ENCODE measurements around the gene ERCC4.
"Not testable (repeated sequence)": the region's sequence is repeated elsewhere in the genome, so short reads cannot be mapped to it uniquely, and the experiment has no call there.

The ERCC4 gene

DNA sequence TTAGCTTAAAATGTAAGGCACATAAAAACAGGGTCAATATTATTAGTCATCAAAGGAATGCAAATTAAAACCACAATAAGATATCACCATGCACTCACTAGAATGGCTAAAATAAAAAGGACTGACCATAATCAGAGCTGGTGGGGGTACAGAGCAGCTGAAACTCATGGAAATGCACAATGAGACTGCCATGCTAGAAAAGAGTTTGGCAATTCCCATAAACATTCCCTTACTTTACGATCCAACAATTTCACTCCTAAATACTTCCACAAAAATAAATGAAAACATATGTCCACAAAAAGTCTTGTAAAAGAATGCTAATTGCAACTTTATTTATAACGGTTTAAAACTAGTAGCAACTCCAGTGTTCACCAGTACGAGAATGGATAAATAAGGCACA lies 36.1 kb upstream of the ERCC4 start:
- WGBS (ENCODE audit: extremely low coverage, insufficient coverage, insufficient read length): no CpG with 5 or more reads among the region's 3 CpGs
- Histone ChIP-seq H2BK120ac (ENCODE audit: insufficient read depth, low read length, poor library complexity) (no peak overlapping the region), H4K12ac (ENCODE audit: low read depth, low read length) (no peak overlapping the region), H3K14ac (ENCODE audit: low read length) (no peak overlapping the region), H3K18ac (ENCODE audit: low read length) (no peak overlapping the region), H2AK5ac (ENCODE audit: low read length) (no peak overlapping the region), H3K23ac (ENCODE audit: low read length) (no peak overlapping the region), H2BK5ac (ENCODE audit: low read depth, low read length, poor library complexity) (no peak overlapping the region), H3K4ac (ENCODE audit: low read depth, low read length) (no peak overlapping the region), H3K27me3 (ENCODE audit: insufficient read depth, low read length) (no peaks in the 10 kb centered on the region), H2AFZ (ENCODE audit: insufficient read depth, low read length, poor library complexity) (no peak overlapping the region), H4K8ac (ENCODE audit: low read depth, low read length) (no peak overlapping the region), H3K27ac (ENCODE audit: low read depth, low read length) (no peak overlapping the region), H4K91ac (ENCODE audit: low read depth, low read length) (no peak overlapping the region), H3K9ac (ENCODE audit: low read length) (no peak overlapping the region), H3K4me2 (ENCODE audit: low read length) (no peak overlapping the region), H3K4me3 (ENCODE audit: low read depth, low read length) (no peak overlapping the region), H3K79me2 (ENCODE audit: control insufficient read depth, insufficient read depth, low read length, poor library complexity) (no peaks in the 10 kb centered on the region), H3K36me3 (ENCODE audit: control insufficient read depth in 1 of 2, insufficient read depth in 2 of 2, low read length in 2 of 2) (no peaks in the 10 kb centered on the region), H3K79me1 (ENCODE audit: low read length) (no peaks in the 10 kb centered on the region), H3K4me1 (ENCODE audit: control insufficient read depth in 1 of 2, insufficient read depth in 2 of 2, low read length in 2 of 2) (no peaks in the 10 kb centered on the region), H2BK12ac (ENCODE audit: low read length) (no peak overlapping the region), H3K9me3 (ENCODE audit: insufficient read depth, low read depth, low read length) (no peaks in the 10 kb centered on the region)
- no peak for DNase-seq

DNA sequence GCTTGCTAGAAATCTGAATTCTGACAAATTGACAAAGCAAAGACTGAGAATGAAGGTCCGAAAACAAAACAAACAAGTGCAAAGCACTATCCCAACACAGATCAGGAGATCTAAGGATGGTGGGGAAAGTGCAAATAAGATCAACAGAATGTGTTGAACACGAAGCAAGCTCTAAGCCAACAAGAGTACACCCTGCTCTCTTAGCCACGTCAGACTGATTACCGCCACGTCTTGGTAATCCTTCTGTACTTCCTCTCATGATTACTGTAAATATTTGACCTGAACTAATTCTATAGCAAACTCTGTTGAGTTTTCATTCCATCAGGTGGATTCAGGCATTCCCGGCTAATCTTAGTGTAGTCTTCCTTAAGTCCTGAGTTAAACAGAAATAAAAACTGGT lies 34.3 kb upstream of the ERCC4 start:
- H2BK12ac ChIP-seq (ENCODE audit: low read length): no peak overlapping the region
- H2BK120ac ChIP-seq (ENCODE audit: insufficient read depth, low read length, poor library complexity): no peak overlapping the region
- H3K4me3 ChIP-seq (ENCODE audit: low read depth, low read length): no peak overlapping the region
- H3K9ac ChIP-seq (ENCODE audit: low read length): no peak overlapping the region
- H3K4ac ChIP-seq (ENCODE audit: low read depth, low read length): no peak overlapping the region
- H2BK5ac ChIP-seq (ENCODE audit: low read depth, low read length, poor library complexity): no peak overlapping the region
- H2AFZ ChIP-seq (ENCODE audit: insufficient read depth, low read length, poor library complexity): no peak overlapping the region
- H4K12ac ChIP-seq (ENCODE audit: low read depth, low read length): no peak overlapping the region
- DNase-seq: no peak
- H2AK5ac ChIP-seq (ENCODE audit: low read length): no peak overlapping the region
- H3K27ac ChIP-seq (ENCODE audit: low read depth, low read length): no peak overlapping the region
- no peak overlapping the region for H4K91ac ChIP-seq (ENCODE audit: low read depth, low read length)
- H3K23ac ChIP-seq (ENCODE audit: low read length): no peak overlapping the region
- no peaks in the 10 kb centered on the region for H3K79me1 ChIP-seq (ENCODE audit: low read length)
- no peak overlapping the region for H4K8ac ChIP-seq (ENCODE audit: low read depth, low read length)
- H3K14ac ChIP-seq (ENCODE audit: low read length): no peak overlapping the region
- H3K36me3 ChIP-seq (ENCODE audit: control insufficient read depth in 1 of 2, insufficient read depth in 2 of 2, low read length in 2 of 2): no peaks in the 10 kb centered on the region
- no peaks in the 10 kb centered on the region for H3K4me1 ChIP-seq (ENCODE audit: control insufficient read depth in 1 of 2, insufficient read depth in 2 of 2, low read length in 2 of 2)
- H3K9me3 ChIP-seq (ENCODE audit: insufficient read depth, low read depth, low read length): no peaks in the 10 kb centered on the region
- no CpG with 5 or more reads among the region's 6 CpGs for WGBS (ENCODE audit: extremely low coverage, insufficient coverage, insufficient read length)
- no peak overlapping the region for H3K18ac ChIP-seq (ENCODE audit: low read length)
- H3K27me3 ChIP-seq (ENCODE audit: insufficient read depth, low read length): no peaks in the 10 kb centered on the region
- H3K4me2 ChIP-seq (ENCODE audit: low read length): no peak overlapping the region
- no peaks in the 10 kb centered on the region for H3K79me2 ChIP-seq (ENCODE audit: control insufficient read depth, insufficient read depth, low read length, poor library complexity)

DNA sequence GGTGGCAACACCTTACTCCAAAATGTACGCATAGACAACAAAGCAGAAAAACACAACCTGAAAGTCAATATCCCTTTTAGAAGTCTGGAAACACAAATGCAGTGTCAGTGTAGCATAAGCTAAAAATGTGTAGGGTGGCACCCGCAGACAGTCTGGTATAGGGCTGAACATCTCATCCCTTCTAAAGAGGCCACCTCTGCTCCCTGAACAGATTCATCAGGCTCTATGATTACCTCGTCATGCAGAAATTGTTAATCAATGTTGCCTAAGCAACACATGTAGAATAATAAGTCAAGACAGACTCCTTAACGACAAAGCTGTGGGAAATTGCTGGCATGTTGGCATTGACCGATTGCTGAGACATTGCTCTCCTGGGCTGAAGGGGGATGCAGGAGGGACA lies 33.3 kb upstream of the ERCC4 start:
- no peak overlapping the region for H2BK5ac ChIP-seq (ENCODE audit: low read depth, low read length, poor library complexity)
- DNase-seq: no peak
- no peak overlapping the region for H4K12ac ChIP-seq (ENCODE audit: low read depth, low read length)
- H3K4me1 ChIP-seq (ENCODE audit: control insufficient read depth in 1 of 2, insufficient read depth in 2 of 2, low read length in 2 of 2): no peaks in the 10 kb centered on the region
- H3K36me3 ChIP-seq (ENCODE audit: control insufficient read depth in 1 of 2, insufficient read depth in 2 of 2, low read length in 2 of 2): no peaks in the 10 kb centered on the region
- H3K4me3 ChIP-seq (ENCODE audit: low read depth, low read length): no peak overlapping the region
- no peak overlapping the region for H2BK12ac ChIP-seq (ENCODE audit: low read length)
- H3K23ac ChIP-seq (ENCODE audit: low read length): no peak overlapping the region
- no peak overlapping the region for H3K9ac ChIP-seq (ENCODE audit: low read length)
- H3K14ac ChIP-seq (ENCODE audit: low read length): no peak overlapping the region
- H2AFZ ChIP-seq (ENCODE audit: insufficient read depth, low read length, poor library complexity): no peak overlapping the region
- no peaks in the 10 kb centered on the region for H3K9me3 ChIP-seq (ENCODE audit: insufficient read depth, low read depth, low read length)
- H3K27me3 ChIP-seq (ENCODE audit: insufficient read depth, low read length): no peaks in the 10 kb centered on the region
- H4K91ac ChIP-seq (ENCODE audit: low read depth, low read length): no peak overlapping the region
- H2BK120ac ChIP-seq (ENCODE audit: insufficient read depth, low read length, poor library complexity): no peak overlapping the region
- no peak overlapping the region for H4K8ac ChIP-seq (ENCODE audit: low read depth, low read length)
- H3K27ac ChIP-seq (ENCODE audit: low read depth, low read length): no peak overlapping the region
- no peak overlapping the region for H2AK5ac ChIP-seq (ENCODE audit: low read length)
- H3K79me1 ChIP-seq (ENCODE audit: low read length): no peaks in the 10 kb centered on the region
- no peaks in the 10 kb centered on the region for H3K79me2 ChIP-seq (ENCODE audit: control insufficient read depth, insufficient read depth, low read length, poor library complexity)
- no peak overlapping the region for H3K18ac ChIP-seq (ENCODE audit: low read length)
- H3K4me2 ChIP-seq (ENCODE audit: low read length): no peak overlapping the region
- H3K4ac ChIP-seq (ENCODE audit: low read depth, low read length): no peak overlapping the region
- no CpG with 5 or more reads among the region's 5 CpGs for WGBS (ENCODE audit: extremely low coverage, insufficient coverage, insufficient read length)

DNA sequence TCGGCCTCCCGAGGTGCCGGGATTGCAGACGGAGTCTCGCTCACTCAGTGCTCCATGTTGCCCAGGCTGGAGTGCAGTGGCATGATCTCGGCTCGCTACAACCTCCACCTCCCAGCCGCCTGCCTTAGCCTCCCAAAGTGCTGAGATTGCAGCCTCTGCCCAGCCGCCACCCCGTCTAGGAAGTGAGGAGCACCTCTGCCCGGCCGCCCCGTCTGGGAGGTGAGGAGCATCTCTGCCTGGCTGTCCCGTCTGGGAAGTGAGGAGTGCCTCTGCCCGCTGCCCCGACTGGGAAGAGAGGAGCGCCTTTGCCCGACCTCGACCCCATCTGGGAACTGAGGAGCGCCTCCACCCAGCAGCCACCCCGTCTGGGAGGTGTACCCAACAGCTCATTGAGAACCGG lies 30.6 kb upstream of the ERCC4 start:
- H3K79me2 ChIP-seq (ENCODE audit: control insufficient read depth, insufficient read depth, low read length, poor library complexity); H3K4ac ChIP-seq (ENCODE audit: low read depth, low read length); H4K91ac ChIP-seq (ENCODE audit: low read depth, low read length); H3K4me3 ChIP-seq (ENCODE audit: low read depth, low read length); H3K27me3 ChIP-seq (ENCODE audit: insufficient read depth, low read length); H4K8ac ChIP-seq (ENCODE audit: low read depth, low read length); H2BK120ac ChIP-seq (ENCODE audit: insufficient read depth, low read length, poor library complexity); H3K14ac ChIP-seq (ENCODE audit: low read length); H3K27ac ChIP-seq (ENCODE audit: low read depth, low read length); H2AK5ac ChIP-seq (ENCODE audit: low read length); H3K4me2 ChIP-seq (ENCODE audit: low read length); H3K36me3 ChIP-seq (ENCODE audit: control insufficient read depth in 1 of 2, insufficient read depth in 2 of 2, low read length in 2 of 2); DNase-seq; H2BK12ac ChIP-seq (ENCODE audit: low read length); H2AFZ ChIP-seq (ENCODE audit: insufficient read depth, low read length, poor library complexity); H4K12ac ChIP-seq (ENCODE audit: low read depth, low read length); H3K9me3 ChIP-seq (ENCODE audit: insufficient read depth, low read depth, low read length); H3K18ac ChIP-seq (ENCODE audit: low read length); H3K4me1 ChIP-seq (ENCODE audit: control insufficient read depth in 1 of 2, insufficient read depth in 2 of 2, low read length in 2 of 2); H2BK5ac ChIP-seq (ENCODE audit: low read depth, low read length, poor library complexity); H3K23ac ChIP-seq (ENCODE audit: low read length); H3K79me1 ChIP-seq (ENCODE audit: low read length); H3K9ac ChIP-seq (ENCODE audit: low read length): not testable (repeated sequence)
- no CpG with 5 or more reads among the region's 22 CpGs for WGBS (ENCODE audit: extremely low coverage, insufficient coverage, insufficient read length)

All from trophoblast cell (in vitro differentiated cells and primary cell).